Osteoblast (primary cell): ENCODE data around the gene CALM3. TPM values are rescaled to one million over a fixed set of nuclear protein-coding genes. Genes with fewer than 3 reads are reported as not detected.

Experiments used
- DNase-seq: peaks from one replicate; pipeline ENCODE4 v3.0.0; 2011; ENCODE audit warnings: low spot score, mixed read lengths; ENCODE audit not compliant: insufficient read length; ENCODE audit errors: missing footprints
- H2AFZ ChIP-seq: 2 replicates; pipeline ENCODE4 v1.6.0; 2011; ENCODE audit warnings: mild to moderate bottlenecking, low read length
- H3K27ac ChIP-seq: 2 replicates; pipeline ENCODE4 v1.5.1; 2011; ENCODE audit warnings: mild to moderate bottlenecking, low read depth, low read length, moderate library complexity
- H3K27me3 ChIP-seq: 2 replicates; pipeline ENCODE4 v1.6.0; 2012; ENCODE audit warnings: mild to moderate bottlenecking, control low read depth, inconsistent platforms, low read length, moderate library complexity; ENCODE audit not compliant: insufficient read depth
- H3K36me3 ChIP-seq: 2 replicates; pipeline ENCODE4 v1.5.1; 2011; ENCODE audit warnings: mild to moderate bottlenecking, low read length, control low read depth, moderate library complexity; ENCODE audit not compliant: insufficient read depth
- H3K4me1 ChIP-seq: 2 replicates; pipeline ENCODE4 v1.5.1; 2011; ENCODE audit warnings: mild to moderate bottlenecking, low read length, control low read depth, moderate library complexity; ENCODE audit not compliant: insufficient read depth
- H3K4me2 ChIP-seq: 2 replicates; pipeline ENCODE4 v1.6.0; 2011; ENCODE audit warnings: mild to moderate bottlenecking, low read length; ENCODE audit not compliant: insufficient read depth
- H3K4me3 ChIP-seq: fragments of 200-600 bp; sonication (generic); 3 replicates; pipeline ENCODE4 v1.5.1; 2012; ENCODE audit warnings: mild to moderate bottlenecking, low read length, inconsistent platforms; ENCODE audit not compliant: insufficient read depth
- H3K79me2 ChIP-seq: 2 replicates; pipeline ENCODE4 v1.6.0; 2012; ENCODE audit warnings: mild to moderate bottlenecking, low read length, control low read depth, inconsistent platforms; ENCODE audit not compliant: insufficient read depth
- H3K9me3 ChIP-seq: 2 replicates; pipeline ENCODE4 v1.5.1; 2011; ENCODE audit warnings: low read depth, low read length, control low read depth
- H4K20me1 ChIP-seq: 2 replicates; pipeline ENCODE4 v1.6.0; 2012; ENCODE audit warnings: mild to moderate bottlenecking, low read length, control low read depth; ENCODE audit not compliant: insufficient read depth
- total RNA-seq: library from RNA; depleted of rRNA; stranded (reverse); fragments of >200 nt; gene quantifications from 2 replicates; pipeline ENCODE4 v1.2.3, GENCODE V29; 2012
- TF ChIP-seq, protein P1 (sequence below): IDR thresholded peaks from 2 replicates; pipeline ENCODE4 v1.5.1; 2011; ENCODE audit warnings: mild to moderate bottlenecking, low read depth, low read length, moderate library complexity; ENCODE audit errors: extremely low read depth

The CALM3 gene
- total RNA-seq, 1 donor, result 124 TPM

- Histone ChIP-seq H3K9me3 (no peaks in the 10 kb centered on the region), H3K79me2 (no peaks in the 10 kb centered on the region), H3K27ac (no peak overlapping the region), H3K4me2 (no peak overlapping the region), H4K20me1 (no peaks in the 10 kb centered on the region), H3K4me1 (no peaks in the 10 kb centered on the region), H3K36me3 (no peaks in the 10 kb centered on the region), H3K27me3 (no peaks in the 10 kb centered on the region), H3K4me3 (no peak overlapping the region), H2AFZ (no peak overlapping the region)
- DNase-seq, result no peak
- TF ChIP-seq, protein P1, sequence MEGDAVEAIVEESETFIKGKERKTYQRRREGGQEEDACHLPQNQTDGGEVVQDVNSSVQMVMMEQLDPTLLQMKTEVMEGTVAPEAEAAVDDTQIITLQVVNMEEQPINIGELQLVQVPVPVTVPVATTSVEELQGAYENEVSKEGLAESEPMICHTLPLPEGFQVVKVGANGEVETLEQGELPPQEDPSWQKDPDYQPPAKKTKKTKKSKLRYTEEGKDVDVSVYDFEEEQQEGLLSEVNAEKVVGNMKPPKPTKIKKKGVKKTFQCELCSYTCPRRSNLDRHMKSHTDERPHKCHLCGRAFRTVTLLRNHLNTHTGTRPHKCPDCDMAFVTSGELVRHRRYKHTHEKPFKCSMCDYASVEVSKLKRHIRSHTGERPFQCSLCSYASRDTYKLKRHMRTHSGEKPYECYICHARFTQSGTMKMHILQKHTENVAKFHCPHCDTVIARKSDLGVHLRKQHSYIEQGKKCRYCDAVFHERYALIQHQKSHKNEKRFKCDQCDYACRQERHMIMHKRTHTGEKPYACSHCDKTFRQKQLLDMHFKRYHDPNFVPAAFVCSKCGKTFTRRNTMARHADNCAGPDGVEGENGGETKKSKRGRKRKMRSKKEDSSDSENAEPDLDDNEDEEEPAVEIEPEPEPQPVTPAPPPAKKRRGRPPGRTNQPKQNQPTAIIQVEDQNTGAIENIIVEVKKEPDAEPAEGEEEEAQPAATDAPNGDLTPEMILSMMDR, result no peak
Measured at GRCh38 chr19:46591254-46591653, 9.9 kb upstream of the CALM3 start.

DNA sequence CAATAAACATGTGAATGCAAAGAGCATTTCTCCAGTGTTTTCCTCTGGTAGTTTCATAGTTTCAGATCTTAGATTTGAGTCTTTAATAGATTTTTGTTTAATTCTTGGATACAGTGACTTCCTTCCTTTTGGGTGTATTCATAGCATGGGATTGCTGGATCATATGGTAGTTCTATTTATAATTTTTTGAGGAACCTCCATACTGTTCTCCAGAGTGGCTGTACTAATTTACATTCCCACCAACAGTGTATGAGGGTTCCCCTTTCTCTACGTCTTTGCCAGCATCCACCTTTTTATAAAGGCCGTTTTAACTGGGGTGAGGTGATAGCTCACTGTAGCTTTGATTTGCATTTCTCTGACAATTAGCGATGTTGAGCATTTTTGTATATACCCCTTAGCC, 9.3 kb upstream of the CALM3 start:
- DNase-seq, result no peak
- TF ChIP-seq, protein P1, result no peak
- Histone ChIP-seq H3K9me3 (no peaks in the 10 kb centered on the region), H3K4me1 (no peaks in the 10 kb centered on the region), H3K27ac (no peak overlapping the region), H3K4me2 (no peak overlapping the region), H2AFZ (no peak overlapping the region), H3K79me2 (no peaks in the 10 kb centered on the region), H3K36me3 (no peaks in the 10 kb centered on the region), H4K20me1 (no peaks in the 10 kb centered on the region), H3K27me3 (no peaks in the 10 kb centered on the region), H3K4me3 (no peak overlapping the region)

DNA sequence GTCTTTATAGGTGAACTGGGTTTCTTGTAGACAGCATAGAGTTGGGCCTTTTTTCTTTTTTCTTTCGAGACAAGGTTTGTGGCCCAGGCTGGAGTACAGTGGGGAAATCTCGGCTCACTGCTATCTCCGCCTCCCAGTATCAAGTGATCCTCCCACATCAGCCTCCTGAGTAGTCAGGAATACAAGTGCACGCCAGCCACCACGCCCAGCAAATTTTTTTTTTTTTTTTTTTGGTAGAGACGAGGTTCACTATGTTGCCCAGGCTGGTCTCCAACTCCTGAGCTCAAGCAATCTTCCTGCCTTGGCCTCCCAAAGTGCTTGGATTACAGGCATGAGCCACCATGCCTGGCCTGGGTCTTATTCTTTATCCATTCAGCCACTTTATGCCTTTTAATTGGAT, 5.1 kb upstream of the CALM3 start:
- Histone ChIP-seq H3K4me1 (no peaks in the 10 kb centered on the region), H2AFZ (no peak overlapping the region), H3K27me3 (no peaks in the 10 kb centered on the region), H3K79me2 (peaks cover 2% of the 10 kb centered on the region), H3K4me3 (no peak overlapping the region), H3K27ac (no peak overlapping the region), H3K9me3 (no peaks in the 10 kb centered on the region), H4K20me1 (no peaks in the 10 kb centered on the region), H3K36me3 (no peaks in the 10 kb centered on the region), H3K4me2 (no peak overlapping the region)
- DNase-seq, result no peak
- TF ChIP-seq, protein P1, result no peak

- no peak for DNase-seq
- H3K4me1 ChIP-seq, result peaks cover 14% of the 10 kb centered on the region
- H2AFZ ChIP-seq, result no peak overlapping the region
- TF ChIP-seq, protein P1, result no peak
- H3K4me2 ChIP-seq, result no peak overlapping the region
- H3K79me2 ChIP-seq, result peaks cover 24% of the 10 kb centered on the region
- peaks cover 13% of the 10 kb centered on the region for H4K20me1 ChIP-seq
- H3K9me3 ChIP-seq, result no peaks in the 10 kb centered on the region
- no peak overlapping the region for H3K27ac ChIP-seq
- H3K36me3 ChIP-seq, result no peaks in the 10 kb centered on the region
- no peaks in the 10 kb centered on the region for H3K27me3 ChIP-seq
- no peak overlapping the region for H3K4me3 ChIP-seq
Measured at GRCh38 chr19:46598372-46598917, 2.7 kb upstream of the CALM3 start.
